SK-N-SH (cell line): ENCODE results near the gene KCTD14. TPM values are rescaled to one million over a fixed set of nuclear protein-coding genes. Genes with fewer than 3 reads are reported as not detected.

ENCODE experiments used
- CTCF ChIA-PET: fragments of 300-600, 350-600 bp; formaldehyde crosslinking; extraction: SDS; loops from one replicate; lab custom pipeline; 2021; lab: Yijun Ruan, JAX
- POLR2A ChIA-PET: fragments of 350-600 bp; sonication (Branson Sonifier 250); formaldehyde crosslinking; extraction: SDS; loops from one replicate; lab custom pipeline; 2020; ENCODE audit warnings: antibody characterized with exemption, inconsistent platforms; lab: Yijun Ruan, JAX
- DNase-seq: peaks from one replicate; pipeline ENCODE4 v3.0.0; 2012
- H2AFZ ChIP-seq: fragments of 200-600 bp; sonication (generic); 2 replicates; pipeline ENCODE4 v1.8.1; 2016; ENCODE audit warnings: antibody characterized with exemption, mild to moderate bottlenecking, low read depth
- H3F3A ChIP-seq: fragments of 200-600 bp; sonication (generic); replicated peaks from 2 replicates; pipeline ENCODE3; 2016; ENCODE audit warnings: antibody characterized with exemption, mild to moderate bottlenecking; ENCODE audit not compliant: insufficient read depth
- H3K27ac ChIP-seq, 2 experiments: fragments of 200-500 bp in 1 of 2; fragments of 200-600 bp in 1 of 2; sonication (Bioruptor generic) in 1 of 2; sonication (generic), shearing (Covaris generic) in 1 of 2; 2 replicates each; pipeline versions ENCODE4 v1.5.1 to v1.6.1; 2014 to 2016; ENCODE audit warnings: low read depth in 2 of 2, inconsistent platforms in 1 of 2, low read length in 1 of 2, mild to moderate bottlenecking in 1 of 2, mixed read lengths in 1 of 2
- H3K27me3 ChIP-seq: fragments of 200-600 bp; sonication (generic), shearing (Covaris generic); 2 replicates; pipeline ENCODE4 v1.6.1; 2016; ENCODE audit warnings: mixed run types; ENCODE audit not compliant: insufficient read depth
- H3K36me3 ChIP-seq, 2 experiments: fragments of 200-500 bp in 1 of 2; fragments of 200-600 bp in 1 of 2; sonication (Bioruptor generic) in 1 of 2; sonication (generic) in 1 of 2; replicated peaks in 1 of 2; 2 replicates each; pipeline versions ENCODE3 to v1.5.1; 2014 to 2016; ENCODE audit warnings: low read length in 1 of 2, mild to moderate bottlenecking in 1 of 2; ENCODE audit not compliant: insufficient read depth in 2 of 2, control insufficient read depth in 1 of 2
- H3K4me1 ChIP-seq, 2 experiments: fragments of 200-500 bp in 1 of 2; fragments of 200-600 bp in 1 of 2; sonication (Bioruptor generic) in 1 of 2; sonication (generic), shearing (Covaris generic) in 1 of 2; 2 replicates each; pipeline versions ENCODE4 v1.5.1 to v1.6.1; 2014 to 2016; ENCODE audit warnings: low read depth in 1 of 2, low read length in 1 of 2, mixed run types in 1 of 2; ENCODE audit not compliant: insufficient read depth in 2 of 2, control insufficient read depth in 1 of 2
- H3K4me2 ChIP-seq: fragments of 200-600 bp; sonication (generic), shearing (Covaris generic); 2 replicates; pipeline ENCODE4 v1.6.1; 2017; ENCODE audit warnings: mixed run types
- H3K4me3 ChIP-seq, 2 experiments: fragments of 200-500 bp in 1 of 2; fragments of 200-600 bp in 1 of 2; sonication (Bioruptor generic) in 1 of 2; sonication (generic), shearing (Covaris generic) in 1 of 2; 2 replicates each; pipeline versions ENCODE4 v1.5.1 to v1.8.1; 2014 to 2016; ENCODE audit warnings: low read depth in 2 of 2, inconsistent platforms in 1 of 2, low read length in 1 of 2, mild to moderate bottlenecking in 1 of 2, mixed read lengths in 1 of 2, moderate library complexity in 1 of 2
- H3K79me2 ChIP-seq: fragments of 200-600 bp; sonication (generic); 2 replicates; pipeline ENCODE4 v1.8.1; 2017; ENCODE audit warnings: mild to moderate bottlenecking; ENCODE audit not compliant: insufficient read depth
- H3K9ac ChIP-seq: fragments of 200-600 bp; sonication (generic); 2 replicates; pipeline ENCODE4 v1.6.1; 2017; ENCODE audit warnings: mixed run types
- H3K9me2 ChIP-seq: fragments of 200-600 bp; sonication (generic); 2 replicates; pipeline ENCODE4 v1.6.1; 2017; ENCODE audit warnings: mixed run types
- H3K9me3 ChIP-seq: fragments of 200-600 bp; sonication (generic); 2 replicates; pipeline ENCODE4 v1.6.1; 2017; ENCODE audit warnings: mixed run types, mild to moderate bottlenecking, moderate library complexity
- H4K20me1 ChIP-seq: fragments of 200-600 bp; sonication (generic); 2 replicates; pipeline ENCODE4 v1.6.1; 2017; ENCODE audit warnings: mild to moderate bottlenecking, mixed run types; ENCODE audit not compliant: insufficient read depth
- CHD2 ChIP-seq: fragments of 150-350 bp; IDR thresholded peaks from 2 replicates; pipeline ENCODE4 v1.6.1; 2018; ENCODE audit warnings: low read length; ENCODE audit not compliant: partially characterized antibody
- FOSL2 ChIP-seq: IDR thresholded peaks from 2 replicates; pipeline ENCODE4 v1.4.0; 2012; ENCODE audit warnings: low read depth, mild to moderate bottlenecking, moderate library complexity, borderline replicate concordance
- FOXM1 ChIP-seq: IDR thresholded peaks from 2 replicates; pipeline ENCODE4 v1.4.0; 2012; ENCODE audit warnings: low read depth, mild to moderate bottlenecking
- GATA2 ChIP-seq: sonication (generic); formaldehyde crosslinking; IDR thresholded peaks from 2 replicates; pipeline ENCODE4 v1.5.0; 2020; ENCODE audit warnings: mild to moderate bottlenecking, missing genetic modification reagents
- MAX ChIP-seq: IDR thresholded peaks from 2 replicates; pipeline ENCODE4 v1.4.0; 2012; ENCODE audit warnings: low read depth
- MEF2A ChIP-seq: IDR thresholded peaks from 2 replicates; pipeline ENCODE4 v1.4.0; 2012; ENCODE audit warnings: low read depth, borderline replicate concordance
- MXI1 ChIP-seq: IDR thresholded peaks from 2 replicates; pipeline ENCODE4 v1.6.1; 2012; ENCODE audit warnings: mild to moderate bottlenecking, low read depth, low read length, improper control_type of control experiment
- NFIC ChIP-seq: IDR thresholded peaks from 2 replicates; pipeline ENCODE4 v1.4.0; 2012; ENCODE audit warnings: borderline replicate concordance
- PBX3 ChIP-seq: IDR thresholded peaks from 2 replicates; pipeline ENCODE4; 2012
- RAD21 ChIP-seq: IDR thresholded peaks from 2 replicates; pipeline ENCODE4 v1.6.1; 2012; ENCODE audit warnings: mild to moderate bottlenecking, low read length
- RCOR1 ChIP-seq: fragments of 150-350 bp; IDR thresholded peaks from 2 replicates; pipeline ENCODE4 v1.6.1; 2017; ENCODE audit warnings: antibody characterized with exemption, low read length
- RXRA ChIP-seq: IDR thresholded peaks from 2 replicates; pipeline ENCODE4 v1.4.0; 2012; ENCODE audit warnings: low read depth, mild to moderate bottlenecking, borderline replicate concordance
- SIN3A ChIP-seq: IDR thresholded peaks from 2 replicates; pipeline ENCODE4 v1.6.1; 2012; ENCODE audit warnings: low read depth, mild to moderate bottlenecking, low read length, moderate library complexity, borderline replicate concordance
- SMC3 ChIP-seq: IDR thresholded peaks from 2 replicates; pipeline ENCODE4 v1.6.1; 2012; ENCODE audit warnings: low read depth, low read length, improper control_type of control experiment
- TAF1 ChIP-seq: IDR thresholded peaks from 2 replicates; pipeline ENCODE4 v1.6.1; 2012; ENCODE audit warnings: low read depth, mild to moderate bottlenecking, low read length, moderate library complexity, borderline replicate concordance
- USF1 ChIP-seq: IDR thresholded peaks from 2 replicates; pipeline ENCODE4 v1.4.0; 2012; ENCODE audit warnings: low read depth, borderline replicate concordance
- USF2 ChIP-seq: fragments of 150-350 bp; IDR thresholded peaks from 2 replicates; pipeline ENCODE4 v1.6.1; 2017; ENCODE audit warnings: antibody characterized with exemption, low read length, low read depth, borderline replicate concordance
- YY1 ChIP-seq: IDR thresholded peaks from 2 replicates; pipeline ENCODE4 v1.4.0; 2012; ENCODE audit warnings: low read depth, mild to moderate bottlenecking
- WGBS: methylation state at CpG from one replicate; pipeline ENCODE4 v1.1.6; 2017; ENCODE audit warnings: low lambda C conversion rate; 5-methylcytosine and 5-hydroxymethylcytosine counted together
- polyA plus RNA-seq, 3 experiments: library from polyadenylated mRNA; depleted of rRNA; stranded (reverse); fragments of >200 nt; gene quantifications; 2 replicates each; pipeline ENCODE4 v1.2.3, GENCODE V29; 2012
- TF ChIP-seq, protein P1 (sequence below): fragments of 150-350 bp; IDR thresholded peaks from 2 replicates; pipeline ENCODE4 v1.6.1; 2016; ENCODE audit warnings: mild to moderate bottlenecking, low read depth, low read length
- TF ChIP-seq, protein P2 (sequence below): IDR thresholded peaks from 2 replicates; pipeline ENCODE4 v1.6.1; 2012; ENCODE audit warnings: mild to moderate bottlenecking, low read depth, low read length, moderate library complexity

The KCTD14 gene
- polyA plus RNA-seq, 1 of the 3 experiments (the other 2 are of a cell fraction): 0.25 TPM

GRCh38 chr11:78072455-78072854 is 49.4 kb upstream of the KCTD14 start:
- no peaks in the 10 kb centered on the region for H3F3A ChIP-seq
- 99% methylated on average over 4 of the region's 4 CpGs for WGBS

DNA sequence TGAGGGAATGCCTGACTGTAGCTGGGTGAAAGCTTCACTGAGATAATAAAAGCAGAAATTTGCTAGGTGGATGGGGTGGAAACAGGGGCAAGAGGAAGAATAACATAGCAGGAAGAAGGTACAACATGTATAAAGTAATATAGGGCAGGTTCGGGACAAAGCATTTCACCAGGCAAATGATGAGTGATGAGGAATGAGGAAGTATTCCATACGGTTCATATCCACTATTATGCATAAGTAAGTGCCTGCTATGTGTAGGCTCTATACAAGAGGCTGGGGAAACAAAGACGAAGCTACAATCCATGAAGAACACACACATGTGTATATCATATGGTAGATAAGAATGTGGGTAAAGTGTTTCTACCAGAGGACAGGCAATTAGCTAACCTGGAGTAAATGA is 48.6 kb upstream of the KCTD14 start:
- Histone ChIP-seq H3K4me3 (no peak overlapping the region), H3F3A (no peaks in the 10 kb centered on the region), H3K9me3 (no peaks in the 10 kb centered on the region), H3K4me2 (no peak overlapping the region), H3K27ac (no peak overlapping the region), H3K27me3 (no peaks in the 10 kb centered on the region), H2AFZ (no peak overlapping the region), H3K9me2 (no peaks in the 10 kb centered on the region), H4K20me1 (peaks cover 13% of the 10 kb centered on the region), H3K36me3 (peaks cover 39 to 61% of the 10 kb centered on the region in 2 experiments), H3K79me2 (peaks cover 70% of the 10 kb centered on the region), H3K4me1 (peaks cover 0 to 8% of the 10 kb centered on the region in 2 experiments; a peak in 1 of 4 replicates), H3K9ac (no peak overlapping the region)
- no peak for TF ChIP-seq SMC3
- TF ChIP-seq TAF1: no peak
- no peak for TF ChIP-seq RXRA
- TF ChIP-seq MXI1: no peak
- TF ChIP-seq, protein P1, sequence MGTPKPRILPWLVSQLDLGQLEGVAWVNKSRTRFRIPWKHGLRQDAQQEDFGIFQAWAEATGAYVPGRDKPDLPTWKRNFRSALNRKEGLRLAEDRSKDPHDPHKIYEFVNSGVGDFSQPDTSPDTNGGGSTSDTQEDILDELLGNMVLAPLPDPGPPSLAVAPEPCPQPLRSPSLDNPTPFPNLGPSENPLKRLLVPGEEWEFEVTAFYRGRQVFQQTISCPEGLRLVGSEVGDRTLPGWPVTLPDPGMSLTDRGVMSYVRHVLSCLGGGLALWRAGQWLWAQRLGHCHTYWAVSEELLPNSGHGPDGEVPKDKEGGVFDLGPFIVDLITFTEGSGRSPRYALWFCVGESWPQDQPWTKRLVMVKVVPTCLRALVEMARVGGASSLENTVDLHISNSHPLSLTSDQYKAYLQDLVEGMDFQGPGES: no peak
- no peak for TF ChIP-seq MEF2A
- TF ChIP-seq USF2: no peak
- no peak for TF ChIP-seq RAD21
- TF ChIP-seq FOXM1: no peak
- TF ChIP-seq, protein P2, sequence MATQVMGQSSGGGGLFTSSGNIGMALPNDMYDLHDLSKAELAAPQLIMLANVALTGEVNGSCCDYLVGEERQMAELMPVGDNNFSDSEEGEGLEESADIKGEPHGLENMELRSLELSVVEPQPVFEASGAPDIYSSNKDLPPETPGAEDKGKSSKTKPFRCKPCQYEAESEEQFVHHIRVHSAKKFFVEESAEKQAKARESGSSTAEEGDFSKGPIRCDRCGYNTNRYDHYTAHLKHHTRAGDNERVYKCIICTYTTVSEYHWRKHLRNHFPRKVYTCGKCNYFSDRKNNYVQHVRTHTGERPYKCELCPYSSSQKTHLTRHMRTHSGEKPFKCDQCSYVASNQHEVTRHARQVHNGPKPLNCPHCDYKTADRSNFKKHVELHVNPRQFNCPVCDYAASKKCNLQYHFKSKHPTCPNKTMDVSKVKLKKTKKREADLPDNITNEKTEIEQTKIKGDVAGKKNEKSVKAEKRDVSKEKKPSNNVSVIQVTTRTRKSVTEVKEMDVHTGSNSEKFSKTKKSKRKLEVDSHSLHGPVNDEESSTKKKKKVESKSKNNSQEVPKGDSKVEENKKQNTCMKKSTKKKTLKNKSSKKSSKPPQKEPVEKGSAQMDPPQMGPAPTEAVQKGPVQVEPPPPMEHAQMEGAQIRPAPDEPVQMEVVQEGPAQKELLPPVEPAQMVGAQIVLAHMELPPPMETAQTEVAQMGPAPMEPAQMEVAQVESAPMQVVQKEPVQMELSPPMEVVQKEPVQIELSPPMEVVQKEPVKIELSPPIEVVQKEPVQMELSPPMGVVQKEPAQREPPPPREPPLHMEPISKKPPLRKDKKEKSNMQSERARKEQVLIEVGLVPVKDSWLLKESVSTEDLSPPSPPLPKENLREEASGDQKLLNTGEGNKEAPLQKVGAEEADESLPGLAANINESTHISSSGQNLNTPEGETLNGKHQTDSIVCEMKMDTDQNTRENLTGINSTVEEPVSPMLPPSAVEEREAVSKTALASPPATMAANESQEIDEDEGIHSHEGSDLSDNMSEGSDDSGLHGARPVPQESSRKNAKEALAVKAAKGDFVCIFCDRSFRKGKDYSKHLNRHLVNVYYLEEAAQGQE: no peak
- no peak for TF ChIP-seq FOSL2
- no peak for TF ChIP-seq MAX
- DNase-seq: no peak
- ChIA-PET POLR2A (no interaction called here), CTCF (interaction anchor here (1.6 kb wide), 1 partner anchor 26 kb away, joined by 4 read pairs; no protein-coding TSS in a partner anchor)
- 97% methylated on average over 3 of the region's 3 CpGs for WGBS

More at GRCh38 chr11:78072455-78072854, 49.4 kb upstream of the KCTD14 start:
- Histone ChIP-seq H3K4me1 (peaks cover 0 to 8% of the 10 kb centered on the region in 2 experiments; a peak in 1 of 4 replicates), H3K79me2 (peaks cover 78% of the 10 kb centered on the region), H3K27me3 (no peaks in the 10 kb centered on the region), H4K20me1 (peaks cover 21% of the 10 kb centered on the region), H3K4me3 (no peak overlapping the region), H3K9ac (no peak overlapping the region), H3K4me2 (no peak overlapping the region), H3K9me2 (no peaks in the 10 kb centered on the region), H3K9me3 (no peaks in the 10 kb centered on the region), H2AFZ (no peak overlapping the region), H3K27ac (no peak overlapping the region), H3K36me3 (peaks cover 38 to 60% of the 10 kb centered on the region in 2 experiments)
- ChIA-PET CTCF (interaction anchor here (0.6 kb wide), 1 partner anchor 101 kb away, joined by 3 read pairs; no protein-coding TSS in a partner anchor), POLR2A (no interaction called here)
- TF ChIP-seq NFIC: no peak
- TF ChIP-seq GATA2 (CRISPR knock-in tag): no peak
- no peak for TF ChIP-seq YY1
- TF ChIP-seq CHD2: no peak
- no peak for TF ChIP-seq TAF1
- no peak for TF ChIP-seq PBX3
- no peak for TF ChIP-seq RCOR1
- TF ChIP-seq SIN3A: no peak
- TF ChIP-seq SMC3: no peak
- no peak for TF ChIP-seq USF1
- DNase-seq: no peak
